HG02943 (cell line): ENCODE data around the gene ESRRG.

Source experiments
- ATAC-seq: cut with Tn5 transposase; IDR thresholded peaks from one replicate; pipeline ENCODE4 v1.9.1; 2021; ENCODE audit warnings: mild to moderate bottlenecking, low read depth, moderate library complexity; ENCODE audit not compliant: unreplicated experiment

Gene ESRRG

DNA sequence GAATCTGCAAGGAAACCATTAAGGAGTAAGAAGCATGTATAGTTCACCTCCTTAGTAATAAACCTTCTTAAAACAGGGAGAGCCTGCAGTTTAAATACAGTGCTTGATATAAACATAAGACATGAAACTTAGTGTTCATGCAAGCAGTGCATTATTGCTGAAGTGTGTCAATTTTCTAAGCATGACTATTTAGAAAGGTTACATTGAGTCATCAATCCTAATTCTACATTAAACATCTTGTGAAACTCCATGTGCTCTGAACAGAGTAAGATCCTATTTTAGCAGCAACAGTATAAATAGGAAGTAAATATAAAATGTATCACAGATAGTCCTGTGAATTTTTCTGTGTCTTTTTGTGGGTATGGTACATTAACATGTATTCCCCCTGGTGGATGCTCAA is 135.5 kb downstream of the ESRRG start:
- no peak for ATAC-seq

DNA sequence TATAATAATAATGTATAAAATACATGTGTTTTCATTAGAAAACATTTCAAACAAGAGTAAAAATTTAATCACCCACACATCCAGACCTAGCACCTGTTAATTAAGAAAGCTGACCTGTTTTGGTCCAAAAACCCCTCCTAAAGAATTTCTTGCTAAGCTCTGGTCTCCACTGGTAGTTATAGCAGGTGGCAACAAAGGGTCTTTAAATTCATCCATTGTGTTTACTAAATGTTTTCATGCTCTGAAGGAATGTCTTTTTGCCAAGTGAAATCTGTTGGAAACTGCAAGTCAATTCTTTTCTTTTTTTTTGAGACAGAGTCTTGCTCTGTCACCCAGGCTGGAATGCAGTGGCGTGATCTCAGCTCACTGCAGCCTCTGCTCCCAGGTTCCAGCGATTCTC is 141.1 kb downstream of the ESRRG start:
- ATAC-seq = no peak

DNA sequence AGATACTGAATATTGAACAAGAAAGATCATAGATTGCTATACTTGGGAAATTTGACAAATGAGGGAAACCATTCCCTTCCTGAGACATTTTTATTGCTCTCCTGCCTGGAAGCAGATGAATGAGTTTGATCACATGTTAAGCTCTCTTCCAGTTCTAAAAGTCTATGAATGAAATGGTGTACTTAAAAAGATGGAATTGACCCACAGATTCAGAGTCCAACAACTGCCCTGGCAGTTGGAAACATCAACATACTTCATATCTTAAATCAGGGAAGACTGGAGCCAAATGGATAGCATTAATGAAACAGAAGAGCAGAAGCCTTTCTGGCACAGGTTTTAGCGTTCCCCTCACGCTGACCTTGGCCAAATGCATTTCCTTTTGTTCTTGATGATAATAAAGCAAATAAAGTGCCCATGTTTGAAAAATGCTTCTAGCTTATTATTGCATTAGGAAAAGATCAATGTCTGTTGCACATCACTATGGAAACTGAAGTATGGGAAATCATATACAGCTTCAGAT is 142.6 kb downstream of the ESRRG start:
- ATAC-seq = no peak

DNA sequence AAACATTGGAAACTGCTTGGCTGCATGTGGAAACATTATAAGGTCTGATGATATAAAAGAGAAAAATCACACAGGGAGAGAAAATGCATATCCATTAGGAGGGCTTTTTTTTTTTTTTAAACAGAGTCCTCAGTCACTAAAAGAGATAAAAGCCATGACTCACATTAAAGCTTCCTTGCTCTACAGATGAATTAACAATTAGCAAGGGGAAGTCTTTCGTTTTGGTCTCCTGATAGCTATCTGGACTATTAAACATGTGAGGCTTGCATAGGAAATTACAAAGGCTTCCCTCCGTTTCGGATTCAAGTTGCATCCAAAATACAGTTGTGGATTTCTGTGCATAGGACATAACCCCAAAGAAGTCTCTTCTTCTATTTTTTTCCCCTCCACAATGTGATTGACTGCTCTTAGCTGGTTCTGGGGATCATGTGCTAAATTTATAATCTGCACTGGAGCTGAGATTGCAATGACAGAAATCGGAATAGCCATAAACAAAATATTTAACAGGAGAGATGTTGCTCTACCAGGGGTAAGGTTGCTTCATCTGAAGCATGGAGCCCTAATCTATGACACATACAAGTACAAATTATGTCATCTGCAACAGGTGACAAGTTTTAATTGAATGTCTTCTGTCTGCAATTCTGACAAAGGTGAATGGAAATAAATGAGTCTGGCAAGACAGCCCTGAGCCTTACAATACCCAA is 146.8 kb downstream of the ESRRG start:
- no peak for ATAC-seq

DNA sequence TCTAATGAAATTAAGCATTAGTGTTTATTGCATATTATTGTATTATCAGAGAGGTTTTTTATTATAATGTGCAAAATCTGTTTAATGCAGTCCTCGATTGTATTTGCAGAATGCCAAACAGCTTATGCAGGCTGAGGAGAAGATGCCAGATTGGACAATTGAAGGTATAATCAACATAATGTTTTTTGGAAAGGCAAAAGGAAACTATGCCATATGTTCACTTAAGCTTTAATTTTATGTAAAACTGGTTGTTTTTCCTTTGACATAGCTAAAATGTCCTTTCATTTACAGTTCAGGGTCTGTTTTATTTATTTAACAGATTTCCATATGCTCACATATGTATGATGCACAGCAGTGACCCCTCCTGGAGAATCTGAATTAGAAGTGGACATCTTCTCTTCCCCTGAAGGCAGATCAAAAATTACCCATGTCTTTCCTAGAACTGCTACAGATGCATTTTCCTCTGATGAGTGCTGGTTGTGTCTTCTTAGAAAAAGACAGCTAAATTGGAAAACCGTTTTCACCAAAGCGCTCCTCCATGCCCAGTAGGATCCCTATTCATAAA is 156.5 kb downstream of the ESRRG start:
- ATAC-seq = no peak

DNA sequence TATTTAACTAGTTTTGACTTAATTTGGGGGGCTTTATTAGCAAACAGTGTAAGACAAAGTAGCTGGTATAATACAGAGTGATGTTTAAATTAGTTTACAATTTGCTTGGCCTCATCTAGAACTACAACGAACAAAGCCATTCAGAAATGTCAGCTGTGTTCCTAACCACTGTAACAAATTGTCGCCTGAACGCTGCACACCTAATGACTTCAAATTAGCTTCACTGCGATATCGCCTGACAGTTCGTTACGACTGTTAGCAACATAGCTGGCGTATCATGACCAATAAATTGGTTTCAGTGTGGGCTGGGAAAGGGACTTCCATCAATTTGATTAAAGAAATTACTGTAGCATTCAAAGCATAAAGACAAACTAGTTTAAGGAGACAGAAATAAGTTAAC is 160.1 kb downstream of the ESRRG start:
- no peak for ATAC-seq

DNA sequence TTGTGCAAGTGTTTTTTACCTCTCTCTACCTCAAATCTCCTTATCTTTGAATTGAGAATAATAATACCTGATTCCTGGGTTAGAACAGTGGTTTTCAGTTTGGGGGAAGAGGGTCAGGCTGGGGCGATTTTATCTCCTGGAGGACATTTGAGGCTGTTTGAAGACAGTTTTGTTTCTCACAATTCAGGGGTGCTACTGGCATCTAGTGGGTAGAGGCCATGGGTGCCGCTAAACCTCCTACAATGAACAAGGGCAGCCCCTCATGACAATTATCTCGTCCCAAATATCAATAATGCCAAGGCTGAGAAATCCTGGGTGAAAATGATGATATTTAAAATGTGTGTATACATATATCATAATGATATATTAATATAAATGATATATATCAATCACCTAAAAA is 160.8 kb downstream of the ESRRG start:
- no peak for ATAC-seq

DNA sequence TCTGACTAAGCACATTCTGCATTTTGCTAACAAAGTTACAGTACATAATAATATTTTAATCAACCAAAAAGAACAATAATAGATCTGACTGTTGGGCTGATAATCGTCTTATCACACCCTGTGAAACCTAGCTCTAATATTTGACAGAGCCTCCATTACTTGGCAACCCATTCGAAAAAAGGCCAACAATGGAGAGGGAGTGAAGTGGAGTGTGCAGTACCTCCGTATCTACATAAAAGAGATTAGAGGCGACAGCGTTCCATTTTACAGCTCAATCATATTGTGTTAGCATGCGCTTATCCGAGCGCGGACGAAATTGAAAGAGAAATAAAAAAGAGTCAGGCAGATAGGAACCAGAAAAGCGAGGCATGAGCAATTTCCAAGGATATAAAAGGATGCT is 162.7 kb downstream of the ESRRG start:
- no peak for ATAC-seq

DNA sequence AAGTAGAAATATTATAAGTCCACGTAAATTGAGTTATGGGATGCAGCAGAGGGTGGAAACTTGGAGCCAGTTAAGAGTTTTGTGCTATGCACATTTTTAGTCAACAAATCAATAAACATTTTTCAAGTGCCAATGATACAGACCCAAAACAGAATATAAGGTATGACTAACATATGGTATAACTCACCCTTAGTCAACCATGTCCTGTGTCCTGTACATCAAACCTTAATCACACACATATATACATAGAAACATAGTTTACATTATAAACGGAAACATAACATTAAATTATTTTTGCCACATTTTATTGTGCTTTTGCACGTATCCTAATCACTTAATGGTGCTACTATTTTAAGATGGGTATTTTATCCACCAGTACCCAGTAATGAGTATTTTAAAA is 163.9 kb downstream of the ESRRG start:
- no peak for ATAC-seq

DNA sequence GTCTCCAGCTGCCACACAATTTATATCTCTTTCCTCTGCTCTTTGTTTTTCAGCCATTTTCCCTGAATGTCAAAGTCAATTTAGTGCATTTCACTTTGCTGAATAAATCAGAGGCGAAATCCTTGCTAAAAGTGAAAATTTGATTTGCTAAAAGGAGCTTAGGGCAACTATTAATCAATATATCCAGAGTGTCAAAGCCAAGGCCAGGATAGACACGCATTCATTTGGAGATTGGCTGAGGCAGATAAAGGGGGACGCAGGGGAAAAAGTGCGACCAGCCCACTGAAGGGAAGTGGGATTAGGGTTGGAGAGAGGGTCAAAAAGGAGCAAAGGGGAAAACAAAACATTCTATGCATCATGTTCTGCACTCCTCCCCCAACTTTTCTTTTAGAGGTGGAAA is 167.6 kb downstream of the ESRRG start:
- no peak for ATAC-seq

DNA sequence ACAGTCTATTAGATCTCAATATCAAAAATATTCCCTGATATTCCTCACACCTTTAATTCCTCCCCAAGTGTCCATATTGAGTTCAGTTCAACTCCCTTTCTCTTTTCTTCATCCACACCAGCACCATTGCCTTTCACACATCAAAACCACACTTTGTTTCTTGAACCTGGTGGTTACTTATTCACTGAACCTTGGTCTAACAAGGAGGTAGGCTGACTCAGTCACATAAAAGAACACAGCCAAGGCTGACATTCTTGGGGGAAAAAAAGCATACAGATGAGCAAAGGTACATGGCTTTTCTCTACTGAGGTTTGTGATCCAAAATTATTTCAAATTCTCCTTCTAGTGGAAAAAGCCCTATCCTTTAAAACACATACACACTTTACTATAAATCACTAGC is 168.3 kb downstream of the ESRRG start:
- ATAC-seq = no peak

DNA sequence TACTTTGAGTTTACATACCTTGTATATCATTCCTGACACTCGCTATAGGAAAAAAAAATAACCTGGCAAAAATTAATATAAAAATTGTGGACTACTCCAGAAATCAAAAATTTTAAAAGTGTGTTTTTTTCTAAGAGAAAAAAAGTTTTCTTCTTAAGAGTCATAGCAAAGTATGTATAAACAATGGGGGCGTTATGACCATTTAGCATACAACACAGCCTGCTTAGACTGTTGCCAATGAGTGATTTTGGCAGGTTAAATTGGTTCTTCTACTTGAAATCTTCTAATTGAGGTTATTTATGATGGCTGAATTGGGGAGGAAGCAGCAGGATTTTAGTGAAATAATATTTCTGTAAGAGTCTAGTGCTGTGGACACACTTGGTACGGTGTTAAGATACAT is 169.5 kb downstream of the ESRRG start:
- no peak for ATAC-seq

DNA sequence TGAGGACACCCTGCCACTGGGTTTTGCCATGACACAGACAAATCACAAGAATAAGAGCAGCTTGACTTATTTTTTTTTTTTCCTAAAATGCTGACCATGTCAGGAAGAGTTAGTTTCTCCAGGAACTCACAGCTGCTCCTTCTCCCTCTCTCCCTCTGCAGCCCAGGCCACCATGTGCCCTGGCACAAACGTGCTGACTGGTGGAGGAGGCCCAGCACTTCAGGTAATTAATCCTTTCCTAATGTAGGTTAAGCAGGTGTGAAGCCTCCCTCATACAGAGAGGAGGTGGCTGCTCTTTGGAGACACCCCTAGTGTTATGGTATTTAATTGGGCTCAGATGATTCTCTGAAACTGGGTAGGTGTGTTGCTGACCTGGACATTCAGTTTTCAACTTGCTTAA is 170.2 kb downstream of the ESRRG start:
- no peak for ATAC-seq

DNA sequence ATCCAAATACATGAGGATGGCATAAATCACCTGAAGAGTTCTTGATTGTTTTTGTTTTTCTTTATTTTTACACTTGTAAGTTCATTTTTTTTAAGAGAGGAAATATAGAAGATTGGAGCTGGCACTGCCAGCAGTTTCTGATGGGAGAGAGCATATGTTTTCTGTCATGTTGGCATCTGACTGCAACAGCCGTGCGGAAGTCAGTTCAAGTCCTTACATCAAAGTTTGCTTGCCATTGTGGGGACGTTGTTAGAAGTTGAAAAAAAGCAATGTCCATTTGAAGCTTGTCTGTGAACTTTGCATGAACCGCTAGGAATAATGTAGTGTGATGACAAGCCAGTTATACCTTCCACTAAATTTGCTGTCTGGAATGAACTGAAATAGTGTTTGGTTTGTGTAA is 173.4 kb downstream of the ESRRG start:
- no peak for ATAC-seq

DNA sequence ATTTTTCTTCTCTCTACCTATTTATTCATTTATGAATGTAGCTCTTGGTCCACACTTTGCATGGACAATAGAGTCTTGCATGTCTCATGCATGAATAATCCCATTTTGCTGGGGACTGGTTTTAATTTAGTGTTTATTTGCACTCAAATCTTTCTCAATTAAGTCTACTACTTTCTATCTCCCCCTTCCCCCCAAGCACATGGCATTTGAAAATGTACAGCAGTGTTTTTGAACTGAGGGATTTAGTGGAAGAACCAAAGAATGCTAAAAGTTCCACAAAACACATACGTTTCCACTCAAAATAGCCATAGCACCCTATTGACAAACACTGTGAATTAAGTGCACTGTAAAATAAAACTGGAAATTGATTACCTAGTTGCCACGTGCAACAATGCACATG is 180.5 kb downstream of the ESRRG start:
- ATAC-seq = no peak

DNA sequence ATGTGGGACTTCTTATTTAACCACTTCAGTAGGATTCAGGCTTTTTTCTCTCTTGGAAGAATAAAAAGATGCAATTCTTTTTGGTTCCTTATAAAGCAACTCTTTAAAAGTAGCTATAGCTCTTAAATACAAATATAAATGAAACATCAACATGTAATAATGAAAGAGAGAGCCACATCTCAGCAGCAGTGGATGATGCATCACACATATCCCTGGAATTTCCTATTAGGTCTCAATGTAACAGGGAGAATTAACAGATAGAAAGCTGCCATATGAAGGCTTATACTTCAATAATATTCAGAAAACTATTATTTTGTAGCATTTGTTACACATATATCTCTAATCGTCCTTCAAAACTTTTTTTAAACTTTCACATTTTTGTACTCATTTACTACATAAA is 181.0 kb downstream of the ESRRG start:
- no peak for ATAC-seq

DNA sequence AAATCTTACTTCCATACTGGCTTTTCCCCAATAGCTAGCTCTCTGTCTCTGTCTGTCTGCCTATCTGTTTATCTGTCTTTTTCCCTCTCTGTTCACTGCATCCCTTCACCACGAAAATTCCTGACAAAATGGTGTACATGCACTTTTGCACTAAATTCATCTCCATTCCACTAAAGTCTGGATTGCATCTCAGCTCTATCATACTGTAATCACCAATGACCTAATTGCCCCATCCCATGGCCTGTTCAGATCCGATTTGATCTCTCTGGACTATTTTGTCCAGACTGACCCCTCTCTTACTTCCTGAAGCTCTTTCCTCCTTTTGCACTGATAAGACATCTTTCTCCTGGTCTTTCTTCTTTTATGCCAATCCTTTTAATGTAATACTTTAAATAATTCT is 187.5 kb downstream of the ESRRG start:
- no peak for ATAC-seq

DNA sequence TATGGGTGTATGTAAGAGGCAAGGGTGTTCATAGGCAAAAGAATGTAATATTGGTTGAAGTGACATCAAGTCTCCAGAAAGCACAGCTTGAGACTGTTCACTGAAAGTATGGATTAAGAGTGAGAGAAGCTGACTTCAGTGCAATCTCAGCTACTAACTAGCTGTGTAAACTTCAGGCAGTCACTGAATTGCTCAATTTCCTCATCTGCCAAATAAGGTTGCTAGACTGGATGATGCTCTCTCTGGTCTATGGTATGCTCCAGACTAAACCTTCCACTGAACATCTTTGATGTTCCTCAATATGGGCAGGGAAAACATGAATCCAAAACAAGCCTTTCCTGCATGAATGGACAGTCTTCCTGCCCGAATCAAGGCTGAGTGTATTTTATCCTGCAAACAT is 188.2 kb downstream of the ESRRG start:
- ATAC-seq = no peak

DNA sequence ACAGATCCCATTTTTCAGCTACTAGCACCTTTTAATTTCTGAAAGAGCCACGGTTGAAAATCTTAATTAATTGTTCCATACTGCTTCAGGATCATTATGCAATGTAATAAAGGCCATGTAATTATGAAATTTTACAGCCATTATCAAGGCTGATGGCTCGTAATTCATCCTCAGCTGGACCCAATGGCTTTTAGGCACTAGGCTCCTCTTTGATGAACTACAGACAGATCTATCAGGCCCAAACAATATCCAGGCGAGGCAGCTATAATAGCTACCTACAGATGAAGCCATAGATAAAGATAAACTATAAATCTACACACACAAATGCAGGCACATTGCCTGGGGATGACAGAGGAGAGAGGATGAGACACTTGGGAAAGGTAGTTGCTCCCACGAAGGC is 189.5 kb downstream of the ESRRG start:
- no peak for ATAC-seq

DNA sequence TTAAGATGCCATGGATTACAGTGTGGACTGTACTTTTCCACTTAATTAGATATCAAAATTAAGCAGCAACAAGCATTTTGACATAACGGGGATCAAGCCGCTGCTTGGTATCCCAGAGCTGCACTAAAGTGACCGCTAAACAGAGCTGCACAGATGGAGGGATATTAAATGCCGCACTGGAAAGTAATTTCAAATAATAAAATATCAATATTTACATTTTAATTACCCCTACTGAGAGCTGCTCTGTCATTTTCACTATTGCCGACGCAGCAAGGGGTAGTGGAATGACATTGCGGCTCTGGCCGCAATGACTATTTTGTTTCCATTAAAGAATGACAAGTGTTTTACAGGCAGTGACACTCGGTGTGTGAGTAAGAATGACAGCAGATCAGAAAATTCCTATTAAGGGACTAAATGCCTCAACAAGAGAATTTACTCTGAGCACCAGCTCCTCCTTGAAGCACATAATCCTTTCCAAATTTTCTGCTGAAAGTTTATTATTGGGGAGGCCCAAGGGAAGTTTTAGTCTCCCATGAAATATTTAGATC is 190.9 kb downstream of the ESRRG start:
- no peak for ATAC-seq

DNA sequence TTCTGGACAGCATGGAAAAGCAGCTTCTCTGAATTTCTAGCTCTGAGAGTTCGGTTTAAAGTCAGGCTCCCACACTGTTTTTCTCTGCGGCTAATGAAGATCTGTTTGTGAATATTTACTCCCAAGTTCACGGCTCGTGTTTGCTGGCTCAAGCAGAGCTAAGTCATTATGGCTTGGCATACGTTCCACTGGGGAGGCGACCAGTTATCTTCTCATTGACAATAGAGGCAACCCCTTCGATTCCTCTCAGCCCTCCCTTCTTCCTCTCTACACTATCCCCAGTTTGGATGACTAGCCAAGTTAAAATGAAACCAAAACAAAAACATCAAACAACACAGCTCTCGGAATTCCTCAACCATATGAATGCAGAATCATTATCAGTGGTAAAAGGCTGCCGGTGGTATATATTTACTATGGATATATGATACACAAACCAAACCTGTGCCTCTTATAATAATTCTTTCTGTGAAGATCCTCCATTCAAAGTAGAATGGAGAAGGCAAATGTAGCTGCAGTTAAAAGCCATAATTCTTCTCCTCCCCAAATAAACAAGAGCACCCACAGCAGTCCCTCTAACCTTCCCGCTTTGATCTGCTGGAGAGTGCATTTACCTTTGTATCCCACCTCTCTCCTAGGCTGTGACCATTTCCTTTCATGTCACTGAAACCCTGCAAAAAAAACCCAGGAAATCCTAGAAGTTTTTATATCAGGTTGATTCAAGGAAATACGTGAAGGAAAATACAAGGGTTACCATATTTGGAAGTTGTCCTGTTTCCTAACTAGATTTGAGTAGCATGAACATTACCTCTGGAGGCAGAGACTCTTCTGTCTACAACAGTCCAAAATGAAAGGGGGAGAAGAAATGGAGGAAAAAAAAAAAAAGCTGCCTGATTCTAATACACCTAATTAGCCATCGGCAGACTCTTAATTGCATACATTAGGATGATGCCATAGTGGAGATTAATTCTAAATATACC is 191.7 kb downstream of the ESRRG start:
- ATAC-seq = peak; percentile 49
